Upper lobe of left lung (tissue), 6 donors: ENCODE measurements around the gene CDR2L. TPM values are rescaled to one million over a fixed set of nuclear protein-coding genes. Genes with fewer than 3 reads are reported as not detected.
A peak's percentile ranks its signal among the peaks of the same experiment; 100 is the strongest.

Experiments used
- ATAC-seq, 2 donors: fragments of 200-7000 bp; cut with Tn5 transposase; one replicate each; pipeline ENCODE4 v1.9.1; 2022; ENCODE audit warnings: mild to moderate bottlenecking in 2 of 2, moderate library complexity in 2 of 2; ENCODE audit not compliant: low FRiP score in 2 of 2
- DNase-seq, 2 donors: peaks; one replicate each; pipeline ENCODE4 v3.0.0-alpha.2; 2019 to 2020
- H3K27ac ChIP-seq, 4 donors: fragments of 200-600 bp; sonication (generic); one replicate each; pipeline ENCODE4 v1.5.1; 2016 to 2019
- H3K27me3 ChIP-seq, 4 donors: fragments of 200-600 bp; sonication (generic); one replicate each; pipeline ENCODE4 v1.5.1; 2017 to 2019
- H3K36me3 ChIP-seq, 4 donors: fragments of 200-600 bp; sonication (generic); one replicate each; pipeline ENCODE4 v1.5.1; 2016 to 2019
- H3K4me1 ChIP-seq, 4 donors: fragments of 200-600 bp; sonication (generic); one replicate each; pipeline ENCODE4 v1.5.1; 2018 to 2019
- H3K4me3 ChIP-seq, 4 donors: fragments of 200-600 bp; sonication (generic); one replicate each; pipeline ENCODE4 v1.5.1; 2017 to 2019; ENCODE audit warnings: mild to moderate bottlenecking in 2 of 4, moderate library complexity in 1 of 4
- H3K9me3 ChIP-seq, 4 donors: fragments of 200-600 bp; sonication (generic); one replicate each; pipeline ENCODE4 v1.5.1; 2018 to 2019
- CTCF ChIP-seq, 6 experiments: fragments of 450-650 bp in 4 of 6; fragments of 200-600 bp in 2 of 6; sonication (generic) in 2 of 6; IDR thresholded peaks; one replicate each; pipeline ENCODE4 v1.5.1; 2016 to 2019; ENCODE audit warnings: antibody characterized with exemption in 6 of 6
- EP300 ChIP-seq, 4 donors: sonication (generic); formaldehyde crosslinking; IDR thresholded peaks; one replicate each; pipeline ENCODE4 v1.5.1; 2017; ENCODE audit warnings: antibody characterized with exemption in 4 of 4, control low read depth in 2 of 4
- POLR2A ChIP-seq, 4 donors: fragments of 450-650 bp; IDR thresholded peaks; one replicate each; pipeline ENCODE4 v1.5.1; 2016 to 2017; ENCODE audit warnings: antibody characterized with exemption in 4 of 4, mild to moderate bottlenecking in 2 of 4
- POLR2AphosphoS5 ChIP-seq, 2 donors: sonication (generic); formaldehyde crosslinking; IDR thresholded peaks; one replicate each; pipeline ENCODE4 v1.5.1; 2017; ENCODE audit warnings: antibody characterized with exemption in 2 of 2
- WGBS, 2 donors: methylation state at CpG; one replicate each; pipeline ENCODE4 v1.1.5; 2017 to 2018; 5-methylcytosine and 5-hydroxymethylcytosine counted together
- total RNA-seq, 6 donors: library from RNA; depleted of rRNA in 4 of 6; stranded (reverse); fragments of >200 nt in 4 of 6; gene quantifications; one replicate each; pipeline versions ENCODE4 v1.1.0 to v1.2.1, GENCODE V29; 2016 to 2021
- donor health status: DM: no; HTN: no; CAD: no; lungs with moderate emphysema.
- donor health status: DM: no; HTN: yes; CAD: no; lungs with severe emphysema.

CDR2L gene
- total RNA-seq, 6 donors from 2014 or later: 15.6 to 48.8 (median 24.7) TPM

GRCh38 chr17:75032720-75033280 lies 45.4 kb downstream of the CDR2L start:
- TF ChIP-seq CTCF (IDR thresholded peaks at IDR 0.05) (no peak), POLR2AphosphoS5 (IDR thresholded peaks at IDR 0.05) (no peak), POLR2A (IDR thresholded peaks at IDR 0.05) (no peak), EP300 (IDR thresholded peaks at IDR 0.05) (no peak)
- ATAC-seq (no peak), DNase-seq (peak in 1 of 2 donors; percentile 62)
- no peaks in the 10 kb centered on the region for H3K36me3 ChIP-seq
- peak overlapping the region; percentile 20 to 75 (median 64) for H3K4me3 ChIP-seq
- peaks cover 36 to 47% (median 40%) of the 10 kb centered on the region in 4 donors for H3K4me1 ChIP-seq
- 5 to 10% methylated on average over 13 of the region's 13 CpGs for WGBS, 2 donors
- H3K27me3 ChIP-seq: no peaks in the 10 kb centered on the region
- H3K27ac ChIP-seq: peak overlapping the region; percentile 16 to 91 (median 36)
- no peaks in the 10 kb centered on the region for H3K9me3 ChIP-seq

GRCh38 chr17:75033346-75034235 lies 46.2 kb downstream of the CDR2L start:
- ATAC-seq (peak; percentile 66 to 85), DNase-seq (peak; percentile 91 to 93)
- peak; percentile 43 to 65 for TF ChIP-seq POLR2AphosphoS5 (IDR thresholded peaks at IDR 0.05)
- no peak for TF ChIP-seq CTCF (IDR thresholded peaks at IDR 0.05)
- Histone ChIP-seq H3K4me3 (peak overlapping the region; percentile 18 to 75 (median 64)), H3K4me1 (peaks cover 36 to 47% (median 40%) of the 10 kb centered on the region in 4 donors), H3K27ac (peak overlapping the region; percentile 82 to 91 (median 88)), H3K36me3 (peaks cover 4 to 8% (median 6%) of the 10 kb centered on the region in 4 donors), H3K9me3 (no peaks in the 10 kb centered on the region), H3K27me3 (no peaks in the 10 kb centered on the region)
- WGBS, 2 donors: 2% methylated on average over 23 to 30 of the region's 36 CpGs

GRCh38 chr17:75034236-75034908 lies 46.9 kb downstream of the CDR2L start:
- peak; percentile 63 to 92 for ATAC-seq
- Histone ChIP-seq H3K27ac (peak overlapping the region; percentile 82 to 91 (median 88)), H3K27me3 (no peaks in the 10 kb centered on the region), H3K36me3 (peaks cover 4 to 16% (median 14%) of the 10 kb centered on the region in 4 donors), H3K9me3 (no peaks in the 10 kb centered on the region), H3K4me3 (peak overlapping the region; percentile 59 to 75 (median 70)), H3K4me1 (peaks cover 36 to 47% (median 40%) of the 10 kb centered on the region in 4 donors)
- TF ChIP-seq EP300 (IDR thresholded peaks at IDR 0.05) (no peak), CTCF (IDR thresholded peaks at IDR 0.05) (peak in 2 of 6 experiments; percentile 30 to 42), POLR2AphosphoS5 (IDR thresholded peaks at IDR 0.05) (peak; percentile 10 to 46), POLR2A (IDR thresholded peaks at IDR 0.05) (peak in 1 of 4 donors; percentile 5)
- DNase-seq: peak; percentile 88 to 91
- WGBS, 2 donors: 2 to 3% methylated on average over 23 to 43 of the region's 43 CpGs

GRCh38 chr17:75036643-75037268 lies 49.3 kb downstream of the CDR2L start:
- WGBS, 2 donors: 54 to 60% methylated on average over 24 to 27 of the region's 27 CpGs
- Histone ChIP-seq H3K27me3 (no peaks in the 10 kb centered on the region), H3K27ac (peak overlapping the region; percentile 82 to 91 (median 88)), H3K36me3 (peaks cover 17 to 38% (median 36%) of the 10 kb centered on the region in 4 donors), H3K4me1 (peaks cover 36 to 47% (median 40%) of the 10 kb centered on the region in 4 donors), H3K9me3 (no peaks in the 10 kb centered on the region), H3K4me3 (peak overlapping the region in 2 of 4 donors; percentile 10 to 12)
- DNase-seq: peak in 1 of 2 donors; percentile 79
- peak in 1 of 2 donors; percentile 55 for TF ChIP-seq POLR2AphosphoS5 (IDR thresholded peaks at IDR 0.05)
- TF ChIP-seq POLR2A (IDR thresholded peaks at IDR 0.05): peak in 1 of 4 donors; percentile 29
- no peak for TF ChIP-seq EP300 (IDR thresholded peaks at IDR 0.05)
- no peak for TF ChIP-seq CTCF (IDR thresholded peaks at IDR 0.05)
- peak; percentile 32 to 80 for ATAC-seq
